NCI-H2081 (cell line): ENCODE measurements around the gene UBE2F.

Experiments used
- DNase-seq, 2 experiments: peaks; one replicate each; lab custom pipeline; 2025; lab: John Stamatoyannopoulos, UW

UBE2F gene

GRCh38 chr2:238079874-238080327 is 113.1 kb downstream of the UBE2F start:
- no peak for DNase-seq

DNA sequence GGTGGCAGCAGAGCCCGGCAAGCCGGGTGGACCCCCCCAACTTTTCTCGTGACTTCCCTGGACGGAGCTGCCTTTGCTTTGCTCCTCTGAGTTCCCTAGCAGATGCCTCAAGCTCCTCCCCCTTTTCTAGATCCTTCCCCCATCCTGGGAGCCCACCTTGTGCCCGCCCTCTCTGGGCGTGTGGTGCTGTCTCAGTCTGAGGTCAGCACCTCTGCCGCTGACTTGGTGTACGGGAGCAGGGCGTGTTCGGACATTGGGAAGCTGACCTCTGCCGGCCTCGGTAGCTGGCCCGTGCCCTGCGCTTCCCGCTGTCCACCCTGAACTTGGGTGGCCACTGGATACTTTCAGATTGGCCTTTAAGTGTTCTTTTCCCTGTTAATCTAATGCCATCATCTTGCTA is 113.7 kb downstream of the UBE2F start:
- no peak for DNase-seq

GRCh38 chr2:238081150-238081549 is 114.3 kb downstream of the UBE2F start:
- DNase-seq: no peak

- no peak for DNase-seq
These were observed 114.7 kb downstream of the UBE2F start for GRCh38 chr2:238081561-238081960.

- no peak for DNase-seq
These were observed 115.3 kb downstream of the UBE2F start for GRCh38 chr2:238082151-238082550.

DNA sequence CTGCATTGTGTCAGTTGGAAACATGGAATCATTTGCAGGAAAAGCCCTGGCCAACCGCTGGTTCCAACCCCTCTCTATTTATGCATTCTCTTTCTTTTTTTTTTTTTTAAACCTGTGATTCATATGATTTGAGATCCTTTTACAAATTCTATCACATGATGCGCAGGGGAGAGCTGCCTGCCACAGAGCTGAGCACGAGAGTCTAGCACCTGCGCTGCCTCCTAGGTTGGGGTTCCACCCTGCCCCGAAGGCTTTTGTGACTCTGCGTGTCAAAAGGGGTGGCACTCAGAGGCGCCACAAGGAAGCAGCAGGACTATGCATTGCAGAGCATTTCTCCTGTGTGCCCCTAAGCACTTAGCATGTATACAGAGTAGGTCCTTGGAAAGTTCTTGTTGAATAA is 116.0 kb downstream of the UBE2F start:
- DNase-seq: no peak

GRCh38 chr2:238083919-238084318 is 117.1 kb downstream of the UBE2F start:
- DNase-seq: no peak

GRCh38 chr2:238084761-238085160 is 117.9 kb downstream of the UBE2F start:
- DNase-seq: no peak

DNA sequence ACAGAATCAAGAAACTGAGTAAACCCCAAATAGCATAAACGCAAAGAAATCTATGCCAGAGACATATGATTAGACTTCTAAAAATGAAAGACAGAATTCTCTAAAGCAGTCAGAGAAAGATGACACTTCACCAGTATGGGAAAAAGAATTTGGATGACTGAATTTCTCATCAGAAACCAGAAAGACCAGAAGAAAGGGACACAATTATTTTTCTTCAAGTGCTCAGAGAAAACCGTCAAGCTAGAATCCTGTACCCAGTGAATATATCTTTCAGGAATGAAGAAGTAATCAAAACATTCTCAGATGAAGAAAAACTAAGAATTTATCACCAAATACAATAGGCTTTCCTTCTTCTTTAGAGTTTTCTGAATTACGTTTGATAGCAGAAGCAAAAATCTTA is 119.1 kb downstream of the UBE2F start:
- no peak for DNase-seq

GRCh38 chr2:238087211-238087610 is 120.4 kb downstream of the UBE2F start:
- DNase-seq: no peak

GRCh38 chr2:238090887-238091286 is 124.1 kb downstream of the UBE2F start:
- DNase-seq: no peak

DNA sequence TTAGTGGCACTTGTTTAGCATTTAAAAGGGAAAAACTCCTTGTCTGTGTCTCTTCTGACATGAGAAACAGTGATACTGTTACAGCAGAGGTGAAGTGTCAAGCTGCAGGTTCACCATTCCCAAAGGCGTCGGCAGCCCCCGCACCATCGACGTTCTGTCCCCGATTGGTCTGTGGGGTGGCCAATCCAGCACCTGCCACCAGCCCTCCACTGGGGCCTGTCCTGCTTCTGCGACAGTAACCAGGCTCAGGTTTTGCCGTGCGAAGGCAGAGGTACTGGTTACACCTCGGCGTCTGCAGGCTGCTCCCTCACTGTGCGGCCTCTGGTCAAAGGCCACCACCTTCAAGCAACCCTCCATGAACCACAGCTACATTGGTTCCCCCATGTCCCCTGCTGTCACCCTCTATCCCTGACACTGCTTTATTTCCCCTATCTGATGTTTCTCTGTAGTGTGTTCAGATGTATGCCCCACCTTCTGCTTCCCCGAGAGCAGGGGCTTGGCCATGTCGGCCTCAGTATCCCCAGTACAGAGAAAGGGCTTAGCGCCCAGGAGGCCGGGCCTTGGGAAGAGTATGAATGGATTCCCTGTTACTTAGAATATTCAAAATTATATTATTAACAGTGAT is 124.7 kb downstream of the UBE2F start:
- DNase-seq: no peak
